Neuronal stem cell (in vitro differentiated cells): Measurements from ENCODE around the gene PSORS1C1.
"Not testable (repeated sequence)": the region's sequence is repeated elsewhere in the genome, so short reads cannot be mapped to it uniquely, and the experiment has no call there.

ENCODE experiments used
- DNase-seq: peaks from one replicate; pipeline ENCODE4 v3.0.0-alpha.2; 2013; ENCODE audit warnings: low spot score
- H2AFZ ChIP-seq: one replicate; pipeline ENCODE4 v1.6.1; 2013; ENCODE audit warnings: mild to moderate bottlenecking, low read length, inconsistent platforms
- H2AK5ac ChIP-seq: 2 replicates; pipeline ENCODE4 v1.6.1; 2013; ENCODE audit warnings: low read depth, mild to moderate bottlenecking, inconsistent platforms, low read length, moderate library complexity, mixed read lengths
- H2BK120ac ChIP-seq: 2 replicates; pipeline ENCODE4 v1.6.1; 2013; ENCODE audit warnings: low read depth, mild to moderate bottlenecking, inconsistent platforms, low read length, moderate library complexity, mixed read lengths
- H2BK12ac ChIP-seq: one replicate; pipeline ENCODE4 v1.6.1; 2013; ENCODE audit warnings: low read length, inconsistent platforms
- H2BK15ac ChIP-seq: 2 replicates; pipeline ENCODE4 v1.6.1; 2013; ENCODE audit warnings: mild to moderate bottlenecking, low read length, inconsistent platforms, mixed read lengths
- H2BK5ac ChIP-seq: one replicate; pipeline ENCODE4 v1.6.1; 2013; ENCODE audit warnings: inconsistent platforms, mild to moderate bottlenecking, low read length, moderate library complexity
- H3K14ac ChIP-seq: one replicate; pipeline ENCODE4 v1.6.1; 2013; ENCODE audit warnings: low read length, inconsistent platforms
- H3K18ac ChIP-seq: 2 replicates; pipeline ENCODE4 v1.6.1; 2013; ENCODE audit warnings: low read length, inconsistent platforms
- H3K23ac ChIP-seq: 2 replicates; pipeline ENCODE4 v1.6.1; 2013; ENCODE audit warnings: low read depth, mild to moderate bottlenecking, mixed read lengths, low read length, inconsistent platforms; ENCODE audit not compliant: poor library complexity
- H3K27ac ChIP-seq: replicated peaks from 3 replicates; pipeline ENCODE4 v1.5.1; 2013; ENCODE audit warnings: low read length, inconsistent platforms
- H3K27me3 ChIP-seq, 3 experiments: 2 replicates each; pipeline ENCODE4 v1.6.1; 2013; ENCODE audit warnings: low read length in 3 of 3, mild to moderate bottlenecking in 2 of 3, inconsistent platforms in 1 of 3, low read depth in 1 of 3, mixed read lengths in 1 of 3, moderate library complexity in 1 of 3; ENCODE audit not compliant: control insufficient read depth in 3 of 3, insufficient read depth in 3 of 3
- H3K36me3 ChIP-seq, 2 donors: replicated peaks in 1 of 2; 2 replicates each; pipeline ENCODE4 v1.6.1; 2013; ENCODE audit warnings: low read length in 2 of 2; ENCODE audit not compliant: control insufficient read depth in 2 of 2, insufficient read depth in 2 of 2
- H3K4ac ChIP-seq: 2 replicates; pipeline ENCODE4 v1.6.1; 2013; ENCODE audit warnings: inconsistent platforms, mild to moderate bottlenecking, low read length, moderate library complexity
- H3K4me1 ChIP-seq, 2 donors: 1 replicate in 1 of 2; 2 replicates in 1 of 2; pipeline ENCODE4 v1.6.1; 2013; ENCODE audit warnings: low read length in 2 of 2, low read depth in 1 of 2; ENCODE audit not compliant: control insufficient read depth in 2 of 2, insufficient read depth in 1 of 2
- H3K4me2 ChIP-seq: one replicate; pipeline ENCODE4 v1.6.1; 2013; ENCODE audit warnings: mild to moderate bottlenecking, low read length, inconsistent platforms; ENCODE audit not compliant: insufficient read depth, poor library complexity, severe bottlenecking
- H3K4me3 ChIP-seq, 2 donors: 2 replicates each; pipeline ENCODE4 v1.5.1; 2013; ENCODE audit warnings: low read length in 2 of 2, mild to moderate bottlenecking in 2 of 2, inconsistent platforms in 1 of 2, moderate library complexity in 1 of 2
- H3K79me1 ChIP-seq: one replicate; pipeline ENCODE4 v1.6.1; 2013; ENCODE audit warnings: low read depth, mild to moderate bottlenecking, inconsistent platforms, low read length, moderate library complexity
- H3K9ac ChIP-seq: one replicate; pipeline ENCODE4 v1.6.1; 2013; ENCODE audit warnings: mild to moderate bottlenecking, low read depth, low read length, inconsistent platforms; ENCODE audit not compliant: poor library complexity
- H3K9me3 ChIP-seq, 2 donors: replicated peaks in 1 of 2; 2 replicates each; pipeline versions ENCODE3 to v1.6.1; 2013; ENCODE audit warnings: low read length in 2 of 2, mild to moderate bottlenecking in 2 of 2, inconsistent platforms in 1 of 2, low read depth in 1 of 2, mixed read lengths in 1 of 2, moderate library complexity in 1 of 2; ENCODE audit not compliant: control insufficient read depth in 2 of 2, insufficient read depth in 1 of 2
- H4K8ac ChIP-seq: one replicate; pipeline ENCODE4 v1.6.1; 2013; ENCODE audit warnings: low read depth, mild to moderate bottlenecking, inconsistent platforms, low read length, moderate library complexity
- H4K91ac ChIP-seq: one replicate; pipeline ENCODE4 v1.6.1; 2013; ENCODE audit warnings: low read length, low read depth, mild to moderate bottlenecking, inconsistent platforms; ENCODE audit not compliant: poor library complexity
- WGBS, 2 donors: extraction: QIAGEN DNeasy Blood & Tissue Kit; methylation state at CpG; one replicate each; pipeline ENCODE4 v1.1.7; 2013; ENCODE audit warnings: missing lambda C conversion rate in 2 of 2, mixed read lengths in 1 of 2; ENCODE audit not compliant: insufficient read length in 2 of 2, insufficient replicate concordance in 1 of 2; ENCODE audit errors: extremely low coverage in 2 of 2; 5-methylcytosine and 5-hydroxymethylcytosine counted together

The PSORS1C1 gene

GRCh38 chr6:31169858-31170599, 55.4 kb downstream of the PSORS1C1 start:
- not testable (repeated sequence) for H3K36me3 ChIP-seq, H3K18ac ChIP-seq, H2AFZ ChIP-seq, DNase-seq, H3K79me1 ChIP-seq, H3K14ac ChIP-seq, H3K4ac ChIP-seq, H3K9me3 ChIP-seq, H3K27ac ChIP-seq, H3K4me2 ChIP-seq, H2BK12ac ChIP-seq, H2BK5ac ChIP-seq, H2BK120ac ChIP-seq, H3K9ac ChIP-seq, H3K4me3 ChIP-seq, H4K8ac ChIP-seq, H4K91ac ChIP-seq, H2AK5ac ChIP-seq, H3K27me3 ChIP-seq
- Histone ChIP-seq H3K23ac (peak overlapping the region; percentile 77), H3K4me1 (peaks cover 10 to 12% of the 10 kb centered on the region in 2 donors), H2BK15ac (peak overlapping the region; percentile 16)
- WGBS, 2 donors, result no CpG with 5 or more reads among the region's 23 CpGs

DNA sequence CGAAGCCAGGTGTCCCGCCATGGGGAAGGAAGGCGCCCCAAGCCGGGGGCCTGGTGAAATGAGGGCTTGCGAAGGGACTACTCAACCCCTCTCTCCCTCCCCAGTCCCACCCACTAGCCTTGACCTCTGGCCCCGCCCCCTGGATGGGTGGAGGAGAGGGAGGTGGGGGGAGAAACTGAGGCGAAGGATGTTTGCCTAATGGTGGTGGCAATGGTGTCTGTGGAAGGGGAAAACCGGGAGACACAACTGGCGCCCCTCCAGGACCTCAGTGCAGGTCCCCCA, 55.9 kb downstream of the PSORS1C1 start, which contains the start of gene POU5F1:
TSS of gene POU5F1 (minus strand) at position 83 of the 282 bp plus-strand sequence. CDS start at position 21, 62 bp downstream.
- no peak within 1 kb of the TSS for H3K4ac ChIP-seq
- no peak within 1 kb of the TSS for H3K14ac ChIP-seq
- peak within 1 kb of the TSS; percentile 77 for H3K23ac ChIP-seq
- no peak within 1 kb of the TSS for H3K4me2 ChIP-seq
- peak within 1 kb of the TSS; percentile 56 for H2BK15ac ChIP-seq
- H3K4me3 ChIP-seq, result no peak within 1 kb of the TSS
- no peaks in the 10 kb centered on the region for H3K36me3 ChIP-seq
- no peak within 1 kb of the TSS for H3K9ac ChIP-seq
- no peaks in the 10 kb centered on the region for H3K79me1 ChIP-seq
- peak within 1 kb of the TSS; percentile 89 for H2AFZ ChIP-seq
- H2BK120ac ChIP-seq, result no peak within 1 kb of the TSS
- H3K27me3 ChIP-seq, result peaks cover 0 to 5% (median 2%) of the 10 kb centered on the region in 3 experiments
- no peak within 1 kb of the TSS for H2BK12ac ChIP-seq
- H3K27ac ChIP-seq, result no peak within 1 kb of the TSS
- peak within 1 kb of the TSS; percentile 73 for H2AK5ac ChIP-seq
- H3K18ac ChIP-seq, result no peak within 1 kb of the TSS
- no peak for DNase-seq
- no peak within 1 kb of the TSS for H4K8ac ChIP-seq
- no peak within 1 kb of the TSS for H2BK5ac ChIP-seq
- no peaks in the 10 kb centered on the region for H3K9me3 ChIP-seq
- no peak within 1 kb of the TSS for H4K91ac ChIP-seq
- H3K4me1 ChIP-seq, result peaks cover 10 to 12% of the 10 kb centered on the region in 2 donors
- no CpG with 5 or more reads among the region's 9 CpGs for WGBS, 2 donors

DNA sequence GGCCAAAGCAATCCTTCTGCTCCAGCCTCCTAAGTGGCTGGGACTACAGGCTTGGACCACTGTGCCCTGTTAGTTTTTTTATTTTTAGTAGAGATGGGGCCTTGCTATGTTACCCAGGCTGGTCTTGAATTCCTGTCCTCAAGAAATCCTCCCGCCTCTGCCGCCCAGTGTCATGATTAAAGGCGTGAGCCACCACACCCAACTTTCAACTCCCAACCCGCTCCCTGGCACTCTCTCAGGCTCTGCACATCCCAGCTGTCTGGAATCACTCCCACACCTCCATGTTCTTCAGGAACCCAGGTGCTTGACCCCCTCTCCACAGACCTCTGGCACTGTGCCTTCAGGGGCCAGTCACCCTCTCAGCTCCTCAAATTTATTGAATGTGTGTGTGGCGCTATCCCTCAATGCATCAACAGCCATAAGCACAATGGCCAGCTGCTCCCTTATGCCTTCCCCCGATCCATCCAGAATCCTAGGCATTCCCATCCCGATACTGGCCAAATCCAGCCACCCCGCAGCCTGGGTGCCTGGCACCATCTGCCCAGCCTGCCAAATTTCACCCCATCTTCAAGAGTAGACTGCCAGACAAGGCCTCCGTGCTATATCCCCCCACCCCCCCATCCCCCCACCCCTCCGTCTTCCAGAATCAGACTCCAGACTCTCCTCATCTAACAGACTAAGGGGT, 56.5 kb downstream of the PSORS1C1 start:
- peak overlapping the region; percentile 62 for H2AK5ac ChIP-seq
- H3K4me3 ChIP-seq, result no peak overlapping the region
- H3K27me3 ChIP-seq, result peaks cover 0 to 5% (median 2%) of the 10 kb centered on the region in 3 experiments
- no peak overlapping the region for H3K27ac ChIP-seq
- DNase-seq, result no peak
- no peaks in the 10 kb centered on the region for H3K9me3 ChIP-seq
- H2BK120ac ChIP-seq, result no peak overlapping the region
- no peak overlapping the region for H4K8ac ChIP-seq
- no peaks in the 10 kb centered on the region for H3K36me3 ChIP-seq
- no peak overlapping the region for H3K14ac ChIP-seq
- H3K23ac ChIP-seq, result no peak overlapping the region
- H2BK5ac ChIP-seq, result no peak overlapping the region
- H3K9ac ChIP-seq, result no peak overlapping the region
- no peak overlapping the region for H4K91ac ChIP-seq
- no peak overlapping the region for H3K18ac ChIP-seq
- no peaks in the 10 kb centered on the region for H3K79me1 ChIP-seq
- peaks cover 10 to 12% of the 10 kb centered on the region in 2 donors for H3K4me1 ChIP-seq
- peak overlapping the region; percentile 56 for H2BK15ac ChIP-seq
- no peak overlapping the region for H2BK12ac ChIP-seq
- H2AFZ ChIP-seq, result no peak overlapping the region
- no peak overlapping the region for H3K4me2 ChIP-seq
- H3K4ac ChIP-seq, result no peak overlapping the region
- no CpG with 5 or more reads among the region's 10 CpGs for WGBS, 2 donors
